Cardiac fibroblast (primary cell): ENCODE results near the gene TNFRSF25.

Experiments used
- DNase-seq, 2 donors: peaks; one replicate each; pipeline versions ENCODE4 v3.0.0 to v3.0.0-alpha.2; 2010; ENCODE audit warnings: low read depth in 2 of 2
- H3K4me3 ChIP-seq, 2 donors: replicated peaks in 1 of 2; 1 replicate in 1 of 2; 2 replicates in 1 of 2; pipeline ENCODE4 v1.5.1; 2011; ENCODE audit warnings: low read depth in 2 of 2, low read length in 2 of 2, mild to moderate bottlenecking in 2 of 2, moderate library complexity in 1 of 2
- CTCF ChIP-seq: IDR thresholded peaks from one replicate; pipeline ENCODE4 v1.5.1; 2011; ENCODE audit warnings: low read depth, mild to moderate bottlenecking, low read length, inconsistent platforms

TNFRSF25 gene

DNA sequence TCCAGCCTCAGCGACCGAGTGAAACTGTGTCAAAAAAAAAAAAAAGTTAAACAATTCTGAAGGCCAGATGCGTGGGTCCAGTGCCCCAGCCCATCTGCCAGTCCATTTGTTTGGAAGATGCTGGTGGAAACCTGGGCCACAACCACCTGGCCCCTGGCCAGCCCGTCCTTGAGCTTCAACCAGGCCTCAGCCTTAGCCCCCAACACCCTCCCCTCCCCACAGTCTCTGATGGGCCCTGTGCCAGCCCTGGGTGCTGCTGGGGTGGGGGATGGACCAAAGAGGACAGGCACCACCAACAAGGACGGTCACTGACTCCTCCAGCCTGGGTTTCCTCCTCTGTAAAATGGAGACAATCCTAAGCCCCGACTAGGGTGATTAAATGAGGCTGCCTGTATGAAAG, 45.1 kb upstream of the TNFRSF25 start:
- DNase-seq, result no peak
- TF ChIP-seq CTCF, result no peak
- H3K4me3 ChIP-seq, result no peak overlapping the region

- no peak overlapping the region for H3K4me3 ChIP-seq
- DNase-seq, result no peak
- TF ChIP-seq CTCF, result no peak
Measured at GRCh38 chr1:6510493-6510892, 44.5 kb upstream of the TNFRSF25 start.

- no peak for DNase-seq
Measured at GRCh38 chr1:6509919-6510291, 43.9 kb upstream of the TNFRSF25 start.

GRCh38 chr1:6509220-6509918, 43.4 kb upstream of the TNFRSF25 start:
- TF ChIP-seq CTCF, result no peak
- DNase-seq, result no peak
- no peak overlapping the region for H3K4me3 ChIP-seq

More at GRCh38 chr1:6509919-6510291, 43.9 kb upstream of the TNFRSF25 start:
- no peak for TF ChIP-seq CTCF
- no peak overlapping the region for H3K4me3 ChIP-seq

DNA sequence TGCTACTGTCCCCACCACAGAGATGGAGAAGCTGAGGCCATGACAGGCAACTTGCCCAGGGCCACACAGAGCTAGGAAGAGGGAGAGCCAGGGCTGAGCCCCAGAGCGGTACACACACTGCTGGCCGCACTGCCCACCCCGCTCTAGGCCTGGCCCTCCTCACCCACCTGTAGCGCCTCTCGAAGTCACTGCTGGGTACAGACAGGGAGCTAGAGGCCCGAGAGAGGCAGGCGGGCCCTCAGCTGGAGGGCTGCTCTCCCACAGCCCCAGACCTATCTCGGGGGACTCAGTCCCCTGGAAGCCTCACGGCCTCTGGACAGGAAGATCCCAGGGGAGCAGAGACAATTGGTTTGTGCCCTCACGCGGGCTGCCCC, 42.8 kb upstream of the TNFRSF25 start:
- TF ChIP-seq CTCF, result no peak
- no peak overlapping the region for H3K4me3 ChIP-seq
- DNase-seq, result no peak

DNA sequence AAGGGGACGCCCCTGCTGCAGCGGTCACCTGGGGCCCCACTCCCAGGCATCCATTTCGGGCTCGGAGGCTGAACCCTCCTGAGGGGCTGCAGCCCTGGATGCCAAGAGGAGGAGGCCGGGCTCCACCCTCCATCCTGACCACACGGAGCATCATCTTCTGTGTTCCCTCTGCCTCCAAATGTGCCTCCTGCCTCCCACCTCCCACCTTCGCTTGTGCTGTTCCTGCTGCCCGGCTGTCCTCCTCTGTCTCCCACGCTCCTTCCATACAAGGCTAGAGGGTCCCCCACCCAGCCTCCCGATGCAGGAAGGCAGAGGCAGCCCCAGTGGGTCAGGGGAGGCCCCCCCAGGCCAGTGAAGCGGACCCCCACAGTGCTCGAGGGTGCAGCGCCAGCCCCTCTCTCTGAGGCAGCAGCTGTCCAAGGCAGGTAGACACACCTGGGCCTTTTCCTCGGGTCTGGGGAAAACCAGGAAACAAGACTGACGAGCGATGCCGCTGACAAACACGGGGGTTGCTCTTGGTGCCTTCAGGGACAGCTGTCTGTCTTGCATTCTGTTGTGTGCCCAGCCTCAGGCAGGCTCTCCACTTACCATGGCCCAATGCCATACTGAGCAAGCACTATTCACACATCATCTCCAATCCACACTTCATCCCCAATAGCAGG, 42.3 kb upstream of the TNFRSF25 start:
- no peak for DNase-seq

More for the DNA sequence above, 42.3 kb upstream of the TNFRSF25 start:
- no peak for TF ChIP-seq CTCF
- no peak overlapping the region for H3K4me3 ChIP-seq
